RWPE2 (cell line): ENCODE measurements around the gene HLA-G.

Source experiments
- ATAC-seq: fragments of 200-7000 bp; cut with Tn5 transposase; 3 replicates; pipeline ENCODE4 v1.9.1; 2021; ENCODE audit warnings: low read depth
- DNase-seq: peaks from one replicate; pipeline ENCODE4 v3.0.0-alpha.2; 2020; ENCODE audit warnings: low spot score
- H3K27ac ChIP-seq: fragments of 450-650 bp; 2 replicates; pipeline ENCODE4 v1.5.1; 2017; ENCODE audit warnings: mild to moderate bottlenecking; ENCODE audit not compliant: poor library complexity, severe bottlenecking
- H3K27me3 ChIP-seq: fragments of 250-450 bp; sonication (Bioruptor Pico); 2 replicates; pipeline ENCODE4 v1.5.1; 2021; ENCODE audit warnings: mild to moderate bottlenecking, moderate library complexity; ENCODE audit not compliant: insufficient read depth, poor library complexity, severe bottlenecking
- H3K36me3 ChIP-seq: fragments of 250-450 bp; sonication (Bioruptor Pico); 2 replicates; pipeline ENCODE4 v1.5.1; 2020; ENCODE audit warnings: low read depth, mild to moderate bottlenecking, moderate library complexity
- H3K4me1 ChIP-seq: fragments of 250-450 bp; sonication (Bioruptor Pico); 2 replicates; pipeline ENCODE4 v1.5.1; 2021; ENCODE audit warnings: mild to moderate bottlenecking, moderate library complexity; ENCODE audit not compliant: insufficient read depth, poor library complexity, severe bottlenecking
- H3K4me3 ChIP-seq: fragments of 250-450 bp; sonication (Bioruptor Pico); 2 replicates; pipeline ENCODE4 v1.5.1; 2021; ENCODE audit warnings: mild to moderate bottlenecking, moderate library complexity; ENCODE audit not compliant: severe bottlenecking
- H3K9me3 ChIP-seq: fragments of 250-450 bp; sonication (Bioruptor Pico); 2 replicates; pipeline ENCODE4 v1.5.1; 2021; ENCODE audit warnings: mild to moderate bottlenecking, moderate library complexity; ENCODE audit not compliant: severe bottlenecking
- TF ChIP-seq, protein P1 (sequence below): fragments of 450-650 bp; IDR thresholded peaks from one replicate; pipeline ENCODE4 v1.5.1; 2017; ENCODE audit warnings: mild to moderate bottlenecking, moderate library complexity; ENCODE audit not compliant: poor library complexity, severe bottlenecking

Gene HLA-G

DNA sequence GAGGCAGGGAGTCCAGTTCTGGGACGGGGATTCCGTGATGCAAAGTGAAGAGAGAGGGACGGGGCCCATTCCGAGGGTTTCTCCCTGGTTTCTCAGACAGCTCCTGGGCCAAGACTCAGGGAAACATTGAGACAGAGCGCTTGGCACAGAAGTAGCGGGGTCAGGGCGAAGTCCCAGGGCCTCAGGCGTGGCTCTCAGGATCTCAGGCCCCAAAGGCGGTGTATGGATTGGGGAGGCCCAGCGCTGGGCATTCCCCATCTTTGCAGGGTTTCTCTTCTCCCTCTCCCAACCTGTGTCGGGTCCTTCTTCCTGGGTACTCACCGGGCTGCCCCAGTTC, 35.9 kb upstream of the HLA-G start:
- Histone ChIP-seq H3K27me3 (no peaks in the 10 kb centered on the region), H3K27ac (peak overlapping the region; percentile 96), H3K4me3 (peak overlapping the region; percentile 51), H3K36me3 (peaks cover 3% of the 10 kb centered on the region; the same call in 1 of the 2 replicates), H3K4me1 (peaks cover 11% of the 10 kb centered on the region), H3K9me3 (peaks cover 2% of the 10 kb centered on the region)
- TF ChIP-seq, protein P1, sequence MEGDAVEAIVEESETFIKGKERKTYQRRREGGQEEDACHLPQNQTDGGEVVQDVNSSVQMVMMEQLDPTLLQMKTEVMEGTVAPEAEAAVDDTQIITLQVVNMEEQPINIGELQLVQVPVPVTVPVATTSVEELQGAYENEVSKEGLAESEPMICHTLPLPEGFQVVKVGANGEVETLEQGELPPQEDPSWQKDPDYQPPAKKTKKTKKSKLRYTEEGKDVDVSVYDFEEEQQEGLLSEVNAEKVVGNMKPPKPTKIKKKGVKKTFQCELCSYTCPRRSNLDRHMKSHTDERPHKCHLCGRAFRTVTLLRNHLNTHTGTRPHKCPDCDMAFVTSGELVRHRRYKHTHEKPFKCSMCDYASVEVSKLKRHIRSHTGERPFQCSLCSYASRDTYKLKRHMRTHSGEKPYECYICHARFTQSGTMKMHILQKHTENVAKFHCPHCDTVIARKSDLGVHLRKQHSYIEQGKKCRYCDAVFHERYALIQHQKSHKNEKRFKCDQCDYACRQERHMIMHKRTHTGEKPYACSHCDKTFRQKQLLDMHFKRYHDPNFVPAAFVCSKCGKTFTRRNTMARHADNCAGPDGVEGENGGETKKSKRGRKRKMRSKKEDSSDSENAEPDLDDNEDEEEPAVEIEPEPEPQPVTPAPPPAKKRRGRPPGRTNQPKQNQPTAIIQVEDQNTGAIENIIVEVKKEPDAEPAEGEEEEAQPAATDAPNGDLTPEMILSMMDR, result no peak
- ATAC-seq, result peak; percentile 37
- no peak for DNase-seq

DNA sequence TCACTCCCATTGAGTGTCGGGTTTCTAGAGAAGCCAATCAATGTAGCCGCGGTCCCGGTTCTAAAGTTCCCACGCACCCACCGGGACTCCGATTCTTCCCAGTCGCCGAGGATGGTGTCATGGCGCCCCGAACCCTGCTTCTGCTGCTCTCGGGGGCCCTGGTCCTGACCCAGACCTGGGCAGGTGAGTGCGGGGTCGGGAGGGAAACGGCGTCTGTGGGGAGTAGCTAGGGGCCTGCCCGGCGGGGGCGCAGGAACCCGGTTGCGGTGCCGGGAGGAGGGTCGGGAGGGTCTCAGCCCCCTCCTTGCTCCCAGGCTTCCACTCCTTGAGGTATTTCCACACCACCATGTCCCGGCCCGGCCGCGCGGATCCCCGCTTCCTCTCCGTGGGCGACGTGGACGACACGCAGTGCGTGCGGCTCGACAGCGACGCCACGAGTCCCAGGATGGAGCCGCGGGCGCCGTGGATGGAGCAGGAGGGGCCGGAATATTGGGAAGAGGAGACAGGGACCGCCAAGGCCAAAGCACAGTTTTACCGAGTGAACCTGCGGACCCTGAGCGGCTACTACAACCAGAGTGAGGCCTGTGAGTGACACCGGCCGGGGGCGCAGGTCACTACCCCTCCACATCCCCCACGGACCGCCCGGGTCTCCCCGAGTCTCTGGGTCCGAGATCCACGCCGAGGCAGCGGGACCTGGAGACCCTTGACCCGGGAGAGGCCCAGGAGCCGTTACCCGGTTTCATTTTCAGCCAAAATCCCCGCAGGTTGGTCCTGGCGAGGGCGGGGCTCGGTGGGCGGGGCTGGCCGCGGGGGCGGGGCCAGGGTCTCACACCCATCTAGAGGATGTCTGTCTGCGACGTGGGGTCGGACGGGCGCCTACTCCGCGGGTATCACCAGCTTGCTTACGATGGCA, 35.2 kb upstream of the HLA-G start:
- Histone ChIP-seq H3K27me3 (no peaks in the 10 kb centered on the region), H3K27ac (peak overlapping the region; percentile 96), H3K4me3 (peak overlapping the region; percentile 51), H3K9me3 (peaks cover 2% of the 10 kb centered on the region), H3K4me1 (peaks cover 17% of the 10 kb centered on the region), H3K36me3 (peaks cover 3% of the 10 kb centered on the region; the same call in 1 of the 2 replicates)
- TF ChIP-seq, protein P1, result peak; percentile 69
- peak; percentile 26 for ATAC-seq
- no peak for DNase-seq

DNA sequence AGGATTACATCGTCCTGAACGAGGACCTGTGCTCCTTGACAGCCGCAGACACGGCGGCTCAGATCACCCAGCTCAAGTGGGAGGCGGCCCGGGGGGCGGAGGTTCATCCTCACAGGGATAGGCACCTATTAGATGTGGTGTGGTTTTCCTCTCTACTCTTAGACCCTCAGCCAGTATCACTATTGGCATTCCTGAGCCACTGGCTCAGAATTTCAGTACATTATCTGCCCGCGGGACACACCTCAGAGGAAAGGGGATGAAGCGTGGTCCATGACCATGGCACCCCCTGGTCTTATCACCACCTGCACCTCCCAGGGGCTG, 34.6 kb upstream of the HLA-G start:
- DNase-seq (no peak), ATAC-seq (no peak)
- H3K4me3 ChIP-seq, result no peak overlapping the region
- peaks cover 19% of the 10 kb centered on the region for H3K4me1 ChIP-seq
- H3K27ac ChIP-seq, result peak overlapping the region; percentile 96
- peaks cover 3% of the 10 kb centered on the region; the same call in 1 of the 2 replicates for H3K36me3 ChIP-seq
- TF ChIP-seq, protein P1, result no peak
- H3K27me3 ChIP-seq, result no peaks in the 10 kb centered on the region
- H3K9me3 ChIP-seq, result peaks cover 2% of the 10 kb centered on the region

DNA sequence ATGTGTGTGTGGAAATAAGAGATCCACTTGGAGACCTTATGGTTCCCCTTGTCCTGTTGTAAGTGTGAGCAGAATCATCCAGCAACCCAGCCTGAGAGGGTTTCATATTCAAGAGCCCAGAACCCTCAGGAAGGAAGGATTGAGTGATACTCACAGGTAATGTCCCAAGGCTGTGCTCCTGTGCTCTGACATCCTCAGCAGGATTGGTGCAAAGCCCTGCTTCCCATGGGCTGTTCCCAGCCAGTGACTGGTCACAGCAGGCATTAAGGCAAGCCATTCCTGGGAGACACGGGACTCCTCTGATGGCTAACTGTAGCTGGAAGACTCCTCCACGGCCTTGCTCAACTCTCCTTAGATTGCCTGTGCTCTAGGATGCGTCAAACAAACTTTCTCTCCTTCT, 33.8 kb upstream of the HLA-G start:
- Histone ChIP-seq H3K27me3 (no peaks in the 10 kb centered on the region), H3K4me1 (peaks cover 19% of the 10 kb centered on the region), H3K4me3 (no peak overlapping the region), H3K9me3 (no peaks in the 10 kb centered on the region), H3K27ac (no peak overlapping the region), H3K36me3 (peaks cover 3% of the 10 kb centered on the region; the same call in 1 of the 2 replicates)
- no peak for ATAC-seq
- no peak for DNase-seq
- TF ChIP-seq, protein P1, result no peak

DNA sequence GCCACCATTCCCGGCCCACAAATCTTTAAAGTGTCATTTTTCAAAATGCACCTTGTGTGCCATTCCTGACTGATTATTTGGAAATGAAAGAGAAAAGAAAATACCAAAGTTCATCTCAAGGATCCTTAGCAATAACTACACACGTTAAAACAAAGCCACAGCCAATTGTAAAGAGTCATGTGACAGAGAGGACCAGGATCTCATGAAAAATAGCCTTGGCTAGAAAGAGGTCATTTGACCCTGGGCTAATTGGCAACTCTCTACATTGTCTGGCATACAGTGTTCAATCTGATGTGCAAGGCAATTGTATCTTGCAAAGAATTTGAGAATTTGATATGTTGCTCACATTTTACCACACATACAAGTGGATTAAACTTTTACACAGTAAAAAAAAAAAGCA, 31.6 kb upstream of the HLA-G start:
- Histone ChIP-seq H3K4me3 (no peak overlapping the region), H3K27ac (no peak overlapping the region), H3K9me3 (no peaks in the 10 kb centered on the region), H3K36me3 (peaks cover 3% of the 10 kb centered on the region; the same call in 1 of the 2 replicates), H3K4me1 (peaks cover 12% of the 10 kb centered on the region), H3K27me3 (no peaks in the 10 kb centered on the region)
- no peak for ATAC-seq
- TF ChIP-seq, protein P1, result no peak
- no peak for DNase-seq
